Liver (tissue), 9 donors: Measurements from ENCODE around the gene DHX15. TPM values are rescaled to one million over a fixed set of nuclear protein-coding genes. Genes with fewer than 3 reads are reported as not detected.

Experiments
- DNase-seq: peaks from one replicate; pipeline ENCODE4 v3.0.0-alpha.2; 2017; ENCODE audit warnings: low spot score
- H3K27ac ChIP-seq, 2 donors: one replicate each; pipeline ENCODE4 v1.7.0; 2013; ENCODE audit warnings: inconsistent platforms in 2 of 2, low read length in 2 of 2, control low read depth in 1 of 2, low read depth in 1 of 2, mild to moderate bottlenecking in 1 of 2
- H3K27me3 ChIP-seq, 4 donors: one replicate each; pipeline versions ENCODE4 v1.6.1 to v1.7.0; 2013; ENCODE audit warnings: low read length in 3 of 4, inconsistent platforms in 1 of 4, mild to moderate bottlenecking in 1 of 4, moderate library complexity in 1 of 4; ENCODE audit not compliant: control insufficient read depth in 4 of 4, insufficient read depth in 4 of 4
- H3K36me3 ChIP-seq, 4 donors: one replicate each; pipeline versions ENCODE4 v1.6.1 to v1.7.0; 2013; ENCODE audit warnings: low read length in 3 of 4, mild to moderate bottlenecking in 3 of 4, low read depth in 1 of 4, moderate library complexity in 1 of 4; ENCODE audit not compliant: control insufficient read depth in 4 of 4, insufficient read depth in 3 of 4
- H3K4me1 ChIP-seq, 4 donors: one replicate each; pipeline versions ENCODE4 v1.6.1 to v1.7.0; 2013; ENCODE audit warnings: low read length in 3 of 4, mild to moderate bottlenecking in 3 of 4, moderate library complexity in 1 of 4; ENCODE audit not compliant: control insufficient read depth in 4 of 4, insufficient read depth in 4 of 4
- H3K4me3 ChIP-seq, 3 donors: one replicate each; pipeline versions ENCODE4 v1.6.1 to v1.7.0; 2013; ENCODE audit warnings: low read length in 3 of 3, control low read depth in 1 of 3, low read depth in 1 of 3, mild to moderate bottlenecking in 1 of 3
- H3K9ac ChIP-seq, 2 donors: one replicate each; pipeline ENCODE4 v1.7.0; 2013; ENCODE audit warnings: low read length in 2 of 2, mild to moderate bottlenecking in 2 of 2, moderate library complexity in 2 of 2, control low read depth in 1 of 2, low read depth in 1 of 2
- H3K9me3 ChIP-seq, 4 donors: one replicate each; pipeline versions ENCODE4 v1.6.1 to v1.7.0; 2013; ENCODE audit warnings: low read length in 3 of 4; ENCODE audit not compliant: control insufficient read depth in 4 of 4
- FOXA1 ChIP-seq: IDR thresholded peaks from 2 replicates; pipeline ENCODE4 v1.6.1; 2016; ENCODE audit warnings: antibody characterized with exemption
- FOXA2 ChIP-seq: IDR thresholded peaks from 2 replicates; pipeline ENCODE4 v1.6.1; 2016; ENCODE audit warnings: antibody characterized with exemption
- HNF4A ChIP-seq, 2 donors: conservative IDR thresholded peaks; 2 replicates each; pipeline ENCODE4 v1.6.1; 2016; ENCODE audit warnings: antibody characterized with exemption in 2 of 2, mild to moderate bottlenecking in 2 of 2
- HNF4G ChIP-seq: IDR thresholded peaks from 2 replicates; pipeline ENCODE4 v1.6.1; 2016; ENCODE audit warnings: antibody characterized with exemption
- JUND ChIP-seq, 2 donors: IDR thresholded peaks; 2 replicates each; pipeline ENCODE4 v1.6.1; 2016; ENCODE audit warnings: antibody characterized with exemption in 2 of 2
- NR2F2 ChIP-seq: IDR thresholded peaks from 2 replicates; pipeline ENCODE4 v1.6.1; 2016; ENCODE audit warnings: antibody characterized with exemption
- RXRA ChIP-seq, 2 donors: IDR thresholded peaks; 2 replicates each; pipeline ENCODE4 v1.6.1; 2017 to 2018; ENCODE audit warnings: antibody characterized with exemption in 2 of 2, mild to moderate bottlenecking in 1 of 2
- SP1 ChIP-seq: IDR thresholded peaks from 2 replicates; pipeline ENCODE4 v1.6.1; 2018; ENCODE audit warnings: antibody characterized with exemption, mild to moderate bottlenecking
- TAF1 ChIP-seq: conservative IDR thresholded peaks from 2 replicates; pipeline ENCODE4 v1.6.1; 2016; ENCODE audit warnings: antibody characterized with exemption, mild to moderate bottlenecking
- YY1 ChIP-seq: IDR thresholded peaks from 2 replicates; pipeline ENCODE4 v1.6.1; 2016; ENCODE audit warnings: antibody characterized with exemption, mild to moderate bottlenecking
- WGBS: extraction: QIAGEN DNeasy Blood & Tissue Kit; methylation state at CpG from one replicate; pipeline ENCODE4 v1.1.7; 2013; 5-methylcytosine and 5-hydroxymethylcytosine counted together
- polyA plus RNA-seq, 2 donors: library from polyadenylated mRNA; stranded (reverse) in 1 of 2; unstranded in 1 of 2; fragments of 200-250 nt in 1 of 2; fragments of >200 nt in 1 of 2; fragmentation: Nextera tagmentation in 1 of 2; extraction: Ambion mirVana in 1 of 2; gene quantifications; one replicate each; pipeline versions ENCODE4 v1.2.1 to v1.2.3, GENCODE V29; 2013 to 2015
- total RNA-seq, 2 donors: library from RNA; depleted of rRNA; stranded (reverse); fragments of >200 nt; gene quantifications; one replicate each; pipeline ENCODE4 v1.2.3, GENCODE V29; 2014
- TF ChIP-seq, protein P1 (sequence below): IDR thresholded peaks from 2 replicates; pipeline ENCODE4 v1.6.1; 2016; ENCODE audit warnings: antibody characterized with exemption
- TF ChIP-seq, protein P2 (sequence below): fragments of 150-350 bp; IDR thresholded peaks from 2 replicates; pipeline ENCODE4 v1.5.1; 2017; ENCODE audit warnings: improper control_type of control experiment, low read depth, low read length; ENCODE audit not compliant: missing input control
- TF ChIP-seq, protein P3 (sequence below): IDR thresholded peaks from 2 replicates; pipeline ENCODE4 v1.6.1; 2016; ENCODE audit warnings: antibody characterized with exemption, mild to moderate bottlenecking
- TF ChIP-seq, protein P4 (sequence below): IDR thresholded peaks from 2 replicates; pipeline ENCODE4 v1.6.1; 2016; ENCODE audit warnings: antibody characterized with exemption
- TF ChIP-seq, protein P5 (sequence below): IDR thresholded peaks from 2 replicates; pipeline ENCODE4 v1.6.1; 2016; ENCODE audit warnings: antibody characterized with exemption
- donor health status: healthy.
- donor health status: healthy.
- donor health status: healthy.
- donor health status: healthy.
- donor health status: healthy.

DHX15 gene
- total and polyA plus RNA-seq, 4 donors: 25.2 to 80.9 (median 51.5) TPM

DNA sequence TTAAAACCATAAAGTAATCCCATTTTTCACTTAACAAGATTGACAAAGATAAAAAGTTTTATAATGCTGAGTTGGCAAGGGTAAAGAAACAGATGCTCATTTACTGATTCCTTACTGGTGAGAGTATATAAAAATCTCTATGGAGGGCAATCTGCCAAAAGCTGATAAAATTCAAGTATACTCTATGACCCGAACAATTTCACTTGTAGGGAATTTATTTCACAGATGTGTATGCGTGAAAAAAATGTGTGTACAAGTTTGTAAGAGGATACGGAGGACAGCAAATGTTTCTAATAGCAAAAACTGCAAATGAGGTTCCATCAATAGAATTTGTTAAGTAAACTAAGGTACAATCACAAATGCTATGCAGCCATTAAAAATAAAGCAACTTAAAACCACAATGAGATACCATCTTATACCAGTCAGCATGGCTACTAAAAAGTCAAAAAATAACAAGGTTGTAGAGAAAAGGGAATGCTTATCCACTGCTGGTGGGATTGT, 23.4 kb downstream of the DHX15 start:
- peaks cover 5 to 26% (median 7%) of the 10 kb centered on the region in 4 donors for H3K4me1 ChIP-seq
- H3K9ac ChIP-seq: no peak overlapping the region
- no peak overlapping the region for H3K4me3 ChIP-seq
- peaks cover 0 to 2% (median 0%) of the 10 kb centered on the region in 4 donors for H3K9me3 ChIP-seq
- H3K36me3 ChIP-seq: no peaks in the 10 kb centered on the region
- H3K27me3 ChIP-seq: no peaks in the 10 kb centered on the region
- no peak for DNase-seq
- no peak for TF ChIP-seq FOXA1
- no peak for TF ChIP-seq HNF4A (conservative IDR thresholded peaks at IDR 0.05)
- TF ChIP-seq, protein P1, sequence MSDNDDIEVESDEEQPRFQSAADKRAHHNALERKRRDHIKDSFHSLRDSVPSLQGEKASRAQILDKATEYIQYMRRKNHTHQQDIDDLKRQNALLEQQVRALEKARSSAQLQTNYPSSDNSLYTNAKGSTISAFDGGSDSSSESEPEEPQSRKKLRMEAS: no peak
- no peak for TF ChIP-seq YY1
- TF ChIP-seq SP1: no peak
- TF ChIP-seq, protein P2, sequence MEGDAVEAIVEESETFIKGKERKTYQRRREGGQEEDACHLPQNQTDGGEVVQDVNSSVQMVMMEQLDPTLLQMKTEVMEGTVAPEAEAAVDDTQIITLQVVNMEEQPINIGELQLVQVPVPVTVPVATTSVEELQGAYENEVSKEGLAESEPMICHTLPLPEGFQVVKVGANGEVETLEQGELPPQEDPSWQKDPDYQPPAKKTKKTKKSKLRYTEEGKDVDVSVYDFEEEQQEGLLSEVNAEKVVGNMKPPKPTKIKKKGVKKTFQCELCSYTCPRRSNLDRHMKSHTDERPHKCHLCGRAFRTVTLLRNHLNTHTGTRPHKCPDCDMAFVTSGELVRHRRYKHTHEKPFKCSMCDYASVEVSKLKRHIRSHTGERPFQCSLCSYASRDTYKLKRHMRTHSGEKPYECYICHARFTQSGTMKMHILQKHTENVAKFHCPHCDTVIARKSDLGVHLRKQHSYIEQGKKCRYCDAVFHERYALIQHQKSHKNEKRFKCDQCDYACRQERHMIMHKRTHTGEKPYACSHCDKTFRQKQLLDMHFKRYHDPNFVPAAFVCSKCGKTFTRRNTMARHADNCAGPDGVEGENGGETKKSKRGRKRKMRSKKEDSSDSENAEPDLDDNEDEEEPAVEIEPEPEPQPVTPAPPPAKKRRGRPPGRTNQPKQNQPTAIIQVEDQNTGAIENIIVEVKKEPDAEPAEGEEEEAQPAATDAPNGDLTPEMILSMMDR: no peak
- TF ChIP-seq, protein P3, sequence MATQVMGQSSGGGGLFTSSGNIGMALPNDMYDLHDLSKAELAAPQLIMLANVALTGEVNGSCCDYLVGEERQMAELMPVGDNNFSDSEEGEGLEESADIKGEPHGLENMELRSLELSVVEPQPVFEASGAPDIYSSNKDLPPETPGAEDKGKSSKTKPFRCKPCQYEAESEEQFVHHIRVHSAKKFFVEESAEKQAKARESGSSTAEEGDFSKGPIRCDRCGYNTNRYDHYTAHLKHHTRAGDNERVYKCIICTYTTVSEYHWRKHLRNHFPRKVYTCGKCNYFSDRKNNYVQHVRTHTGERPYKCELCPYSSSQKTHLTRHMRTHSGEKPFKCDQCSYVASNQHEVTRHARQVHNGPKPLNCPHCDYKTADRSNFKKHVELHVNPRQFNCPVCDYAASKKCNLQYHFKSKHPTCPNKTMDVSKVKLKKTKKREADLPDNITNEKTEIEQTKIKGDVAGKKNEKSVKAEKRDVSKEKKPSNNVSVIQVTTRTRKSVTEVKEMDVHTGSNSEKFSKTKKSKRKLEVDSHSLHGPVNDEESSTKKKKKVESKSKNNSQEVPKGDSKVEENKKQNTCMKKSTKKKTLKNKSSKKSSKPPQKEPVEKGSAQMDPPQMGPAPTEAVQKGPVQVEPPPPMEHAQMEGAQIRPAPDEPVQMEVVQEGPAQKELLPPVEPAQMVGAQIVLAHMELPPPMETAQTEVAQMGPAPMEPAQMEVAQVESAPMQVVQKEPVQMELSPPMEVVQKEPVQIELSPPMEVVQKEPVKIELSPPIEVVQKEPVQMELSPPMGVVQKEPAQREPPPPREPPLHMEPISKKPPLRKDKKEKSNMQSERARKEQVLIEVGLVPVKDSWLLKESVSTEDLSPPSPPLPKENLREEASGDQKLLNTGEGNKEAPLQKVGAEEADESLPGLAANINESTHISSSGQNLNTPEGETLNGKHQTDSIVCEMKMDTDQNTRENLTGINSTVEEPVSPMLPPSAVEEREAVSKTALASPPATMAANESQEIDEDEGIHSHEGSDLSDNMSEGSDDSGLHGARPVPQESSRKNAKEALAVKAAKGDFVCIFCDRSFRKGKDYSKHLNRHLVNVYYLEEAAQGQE: no peak
- TF ChIP-seq NR2F2: no peak
- no peak for TF ChIP-seq RXRA (IDR thresholded peaks at IDR 0.05)
- TF ChIP-seq, protein P4, sequence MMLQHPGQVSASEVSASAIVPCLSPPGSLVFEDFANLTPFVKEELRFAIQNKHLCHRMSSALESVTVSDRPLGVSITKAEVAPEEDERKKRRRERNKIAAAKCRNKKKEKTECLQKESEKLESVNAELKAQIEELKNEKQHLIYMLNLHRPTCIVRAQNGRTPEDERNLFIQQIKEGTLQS: no peak
- TF ChIP-seq JUND (IDR thresholded peaks at IDR 0.05): no peak
- TF ChIP-seq FOXA2: no peak
- TF ChIP-seq, protein P5, sequence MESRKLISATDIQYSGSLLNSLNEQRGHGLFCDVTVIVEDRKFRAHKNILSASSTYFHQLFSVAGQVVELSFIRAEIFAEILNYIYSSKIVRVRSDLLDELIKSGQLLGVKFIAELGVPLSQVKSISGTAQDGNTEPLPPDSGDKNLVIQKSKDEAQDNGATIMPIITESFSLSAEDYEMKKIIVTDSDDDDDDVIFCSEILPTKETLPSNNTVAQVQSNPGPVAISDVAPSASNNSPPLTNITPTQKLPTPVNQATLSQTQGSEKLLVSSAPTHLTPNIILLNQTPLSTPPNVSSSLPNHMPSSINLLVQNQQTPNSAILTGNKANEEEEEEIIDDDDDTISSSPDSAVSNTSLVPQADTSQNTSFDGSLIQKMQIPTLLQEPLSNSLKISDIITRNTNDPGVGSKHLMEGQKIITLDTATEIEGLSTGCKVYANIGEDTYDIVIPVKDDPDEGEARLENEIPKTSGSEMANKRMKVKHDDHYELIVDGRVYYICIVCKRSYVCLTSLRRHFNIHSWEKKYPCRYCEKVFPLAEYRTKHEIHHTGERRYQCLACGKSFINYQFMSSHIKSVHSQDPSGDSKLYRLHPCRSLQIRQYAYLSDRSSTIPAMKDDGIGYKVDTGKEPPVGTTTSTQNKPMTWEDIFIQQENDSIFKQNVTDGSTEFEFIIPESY: no peak
- TF ChIP-seq HNF4G: no peak
- no peak overlapping the region for H3K27ac ChIP-seq
- 85% methylated on average over 3 of the region's 3 CpGs for WGBS

DNA sequence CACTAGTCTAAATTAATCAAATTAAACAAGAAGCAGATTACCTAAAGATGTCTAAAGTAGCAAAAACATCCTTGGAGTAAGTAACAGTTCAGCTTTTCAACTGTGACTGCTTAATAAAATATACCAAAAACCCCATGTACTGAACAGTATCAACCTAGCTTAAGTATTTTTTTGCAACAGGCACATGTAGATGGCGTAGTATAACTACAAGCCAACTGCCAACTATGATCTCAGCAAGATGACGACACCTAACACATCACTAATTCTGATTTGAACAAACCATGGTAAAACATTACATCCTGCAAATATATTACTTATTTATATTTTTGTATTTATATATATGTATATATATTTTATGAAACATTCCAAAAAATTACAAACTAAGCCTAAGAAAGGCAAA, 24.5 kb downstream of the DHX15 start:
- no peak overlapping the region for H3K4me3 ChIP-seq
- no peak for DNase-seq
- WGBS: 91% methylated on average over 2 of the region's 2 CpGs
- peaks cover 0 to 17% (median 3%) of the 10 kb centered on the region in 4 donors for H3K4me1 ChIP-seq
- H3K27ac ChIP-seq: no peak overlapping the region
- no peaks in the 10 kb centered on the region for H3K36me3 ChIP-seq
- H3K27me3 ChIP-seq: no peaks in the 10 kb centered on the region
- TF ChIP-seq FOXA2 (no peak), SP1 (no peak), TAF1 (no peak)
- peaks cover 0 to 2% (median 0%) of the 10 kb centered on the region in 4 donors for H3K9me3 ChIP-seq
- no peak overlapping the region for H3K9ac ChIP-seq
